LNCaP clone FGC (cell line): ENCODE measurements around the gene ADGRG7.
A peak's percentile ranks its signal among the peaks of the same experiment; 100 is the strongest.

ENCODE experiments used
- DNase-seq: peaks from one replicate; pipeline ENCODE4 v3.0.0-alpha.2; 2011; ENCODE audit warnings: low read depth
- H3K4me3 ChIP-seq: 2 replicates; pipeline ENCODE4 v1.5.1; 2011; ENCODE audit warnings: mild to moderate bottlenecking, low read depth, low read length, control low read depth
- CTCF ChIP-seq: IDR thresholded peaks from 2 replicates; pipeline ENCODE4 v1.5.1; 2012; ENCODE audit warnings: mild to moderate bottlenecking; ENCODE audit not compliant: control insufficient read depth, insufficient read depth; ENCODE audit errors: extremely low read depth

Gene ADGRG7

GRCh38 chr3:100702082-100702979 lies 92.9 kb downstream of the ADGRG7 start:
- DNase-seq, result no peak
- no peak overlapping the region for H3K4me3 ChIP-seq
- TF ChIP-seq CTCF, result no peak

DNA sequence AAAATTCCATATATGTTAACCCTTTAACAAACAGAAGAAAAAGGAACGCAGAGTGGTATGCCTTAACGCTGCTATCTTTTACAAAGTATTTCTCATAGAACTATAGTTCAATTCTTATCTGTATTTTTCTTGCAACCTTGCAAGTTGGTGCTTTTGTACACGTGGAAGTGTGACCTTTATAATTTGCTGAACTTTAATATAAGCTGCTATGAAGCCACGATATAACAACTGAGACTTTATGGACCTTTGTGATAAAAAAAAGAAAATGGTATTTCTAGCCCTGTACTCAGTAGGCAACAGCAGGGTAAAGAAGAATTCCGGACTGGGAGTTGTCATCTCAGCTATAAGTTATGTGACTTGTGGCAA lies 93.6 kb downstream of the ADGRG7 start:
- no peak for DNase-seq
- no peak overlapping the region for H3K4me3 ChIP-seq
- TF ChIP-seq CTCF, result no peak

- no peak for TF ChIP-seq CTCF
- DNase-seq, result no peak
- no peak overlapping the region for H3K4me3 ChIP-seq
Observed at GRCh38 chr3:100703865-100704264, 94.5 kb downstream of the ADGRG7 start.

- no peak for TF ChIP-seq CTCF
- no peak for DNase-seq
- no peak overlapping the region for H3K4me3 ChIP-seq
Observed at GRCh38 chr3:100706365-100706764, 97.0 kb downstream of the ADGRG7 start.

GRCh38 chr3:100708644-100708988 lies 99.2 kb downstream of the ADGRG7 start:
- H3K4me3 ChIP-seq, result peak overlapping the region; percentile 79
- DNase-seq, result no peak
- no peak for TF ChIP-seq CTCF

DNA sequence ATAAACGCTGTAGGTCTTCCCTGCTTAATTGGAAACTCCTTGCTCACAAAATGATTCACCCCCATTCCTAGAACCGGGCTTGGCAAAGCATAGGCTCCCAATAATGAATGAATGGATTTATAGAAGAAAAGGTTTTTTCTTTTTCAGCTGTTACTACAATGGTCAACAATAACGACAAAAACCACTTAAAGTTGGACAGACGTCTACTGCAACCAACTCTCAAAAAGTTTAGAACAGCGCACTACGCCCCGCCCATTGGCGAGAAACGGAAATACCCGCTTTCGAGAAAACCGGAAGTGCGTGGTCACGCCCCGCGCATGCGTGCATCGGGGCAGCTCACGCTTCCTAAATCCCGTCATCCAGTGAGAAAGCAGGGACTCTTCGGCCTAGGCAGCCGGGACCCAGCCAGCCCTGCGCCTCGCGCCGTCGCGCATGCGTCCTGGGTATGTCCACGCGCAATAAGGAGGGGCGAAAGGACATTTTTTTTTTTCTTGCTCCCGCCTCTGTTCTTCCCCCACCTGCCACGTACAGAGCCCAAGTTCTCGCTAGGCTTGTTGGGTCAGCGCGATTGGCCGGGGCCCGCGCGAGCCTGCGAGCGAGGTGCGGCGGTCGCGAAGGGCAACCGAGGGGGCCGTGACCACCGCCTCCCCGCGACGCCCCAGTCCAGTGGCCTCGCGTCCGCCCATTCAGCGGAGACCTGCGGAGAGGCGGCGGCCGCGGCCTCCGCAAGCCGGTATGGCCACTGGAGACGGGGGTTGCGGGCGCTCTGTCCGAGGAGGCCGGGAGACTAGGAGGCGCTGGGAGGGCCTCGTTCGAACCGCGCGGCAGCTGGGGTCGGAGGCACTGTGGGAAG lies 99.8 kb downstream of the ADGRG7 start, which contains the start of gene TFG:
TSS of gene TFG (plus strand) at position 506 of the 853 bp plus-strand sequence. CDS start 4,192 bp downstream, outside the sequence.
- H3K4me3 ChIP-seq, result peak within 1 kb of the TSS; percentile 79
- no peak for TF ChIP-seq CTCF
- peak; percentile 98 for DNase-seq
